Heart left ventricle (tissue), 16 donors: ENCODE measurements around the gene ZFAND3. TPM values are rescaled to one million over a fixed set of nuclear protein-coding genes. Genes with fewer than 3 reads are reported as not detected.

Source experiments
- ATAC-seq, 4 donors: fragments of 200-7000 bp; cut with Tn5 transposase; one replicate each; pipeline ENCODE4 v1.9.1; 2020 to 2022; ENCODE audit warnings: moderate library complexity in 4 of 4, mild to moderate bottlenecking in 3 of 4, moderate number of reproducible peaks in 1 of 4
- DNase-seq, 5 donors: peaks; one replicate each; pipeline ENCODE4 v3.0.0-alpha.2; 2020
- H3K27ac ChIP-seq, 12 donors: fragments of 200-600 bp; sonication (generic) in 4 of 12; one replicate each; pipeline versions ENCODE4 v1.5.0 to v1.8.0; 2016 to 2022; ENCODE audit warnings: mild to moderate bottlenecking in 2 of 12
- H3K27me3 ChIP-seq, 9 donors: fragments of 200-600 bp; sonication (generic) in 2 of 9; one replicate each; pipeline versions ENCODE4 v1.5.1 to v1.8.0; 2016 to 2022; ENCODE audit warnings: mild to moderate bottlenecking in 3 of 9
- H3K36me3 ChIP-seq, 9 donors: fragments of 200-600 bp; sonication (generic) in 2 of 9; one replicate each; pipeline versions ENCODE4 v1.5.0 to v1.8.0; 2018 to 2022; ENCODE audit warnings: mild to moderate bottlenecking in 2 of 9
- H3K4me1 ChIP-seq, 12 donors: fragments of 200-600 bp; sonication (generic) in 4 of 12; one replicate each; pipeline versions ENCODE4 v1.5.0 to v1.8.0; 2016 to 2022; ENCODE audit warnings: mild to moderate bottlenecking in 3 of 12
- H3K4me3 ChIP-seq, 12 donors: fragments of 200-600 bp; sonication (generic) in 4 of 12; one replicate each; pipeline versions ENCODE4 v1.5.0 to v1.8.0; 2017 to 2022; ENCODE audit warnings: mild to moderate bottlenecking in 9 of 12, moderate library complexity in 4 of 12
- H3K9me3 ChIP-seq, 12 donors: fragments of 200-600 bp; sonication (generic) in 4 of 12; one replicate each; pipeline versions ENCODE4 v1.5.0 to v1.8.0; 2016 to 2022; ENCODE audit warnings: mild to moderate bottlenecking in 1 of 12
- CTCF ChIP-seq, 12 donors: fragments of 200-600 bp; sonication (generic) in 4 of 12; IDR thresholded peaks; one replicate each; pipeline versions ENCODE4 v1.5.0 to v1.8.0; 2018 to 2022; ENCODE audit warnings: antibody characterized with exemption in 12 of 12, mild to moderate bottlenecking in 5 of 12
- POLR2A ChIP-seq, 2 donors: fragments of 450-650 bp; IDR thresholded peaks; one replicate each; pipeline ENCODE4 v1.6.1; 2017; ENCODE audit warnings: antibody characterized with exemption in 2 of 2, mild to moderate bottlenecking in 2 of 2, moderate library complexity in 2 of 2
- WGBS, 4 donors: extraction: QIAGEN DNeasy Blood & Tissue Kit in 2 of 4; methylation state at CpG; one replicate each; pipeline versions ENCODE4 v1.1.5 to v1.1.7; 2013 to 2018; 5-methylcytosine and 5-hydroxymethylcytosine counted together
- intact Hi-C, 10 donors: fragments of 100-400 bp; cut with DNase I; formaldehyde crosslinking; loops; one replicate each; pipeline versions ENCODE4 v1.11.1 to v1.14.2; 2022
- polyA plus RNA-seq, 2 donors: library from polyadenylated mRNA; stranded (reverse); fragments of 200-250 nt; gene quantifications; one replicate each; pipeline ENCODE4 v1.2.3, GENCODE V29; 2013
- total RNA-seq, 9 donors: library from RNA; depleted of rRNA in 2 of 9; stranded (reverse); fragments of >200 nt in 2 of 9; fragmentation: NEBNext Ultra II Directional in 3 of 9; extraction: Animal tissue kit (Norgen Biotek cat#: 25700) in 3 of 9; gene quantifications; one replicate each; pipeline versions ENCODE4 v1.1.0 to v1.2.4, GENCODE V29; 2016 to 2023
- donor health status: ischemic (EF 13 %, LVEDD 7.1; RV severe dilation, severe dysfunction).
- donor health status: healthy with polysubstance abuse.
- donor health status: DM: no; HTN: yes; CAD: no.
- donor health status: DM: no; HTN: no; CAD: no.
- donor health status: ischemic (EF 25% LVEDD 6.9; RV normal size, moderate dysfunction).
- donor health status: ischemic (EF 25% LVEDD 5.7; RV mildly dilated, moderate dysfunction).
- donor health status: healthy.
- donor health status: DM: yes; HTN: yes; CAD: no.
- donor health status: ischemic (EF 35%, LVEDD 5.7; RV mildly dilated, moderate dysfunction).
- donor health status: nonischemic (EF 11% LVEDD 7.7; RV severe dilation, severe dysfunction).
- donor health status: DM: yes; HTN: yes; CAD: no.
- donor health status: PGD.
- donor health status: ischemic (EF 29% LVEDD 5.4; RV normal size, mild dysfunction).
- donor health status: nonischemic (EF 23%, LVEDD 6.1; RV moderate dilation, normal function).

The ZFAND3 gene
- total and polyA plus RNA-seq, 11 donors: 29.1 to 114 (median 88.2) TPM

- Histone ChIP-seq H3K9me3 (no peaks in the 10 kb centered on the region), H3K4me3 (no peak overlapping the region), H3K27me3 (no peaks in the 10 kb centered on the region), H3K27ac (no peak overlapping the region), H3K4me1 (peaks cover 0 to 35% (median 9%) of the 10 kb centered on the region in 12 donors), H3K36me3 (peaks cover 0 to 7% (median 0%) of the 10 kb centered on the region in 9 donors)
- DNase-seq (no peak), ATAC-seq (no peak)
- TF ChIP-seq CTCF (IDR thresholded peaks at IDR 0.05) (no peak), POLR2A (IDR thresholded peaks at IDR 0.05) (no peak)
- WGBS, 4 donors: 93 to 98% (median 95%) methylated on average over 5 of the region's 5 CpGs
- intact Hi-C loops: no loop called here
Observed at GRCh38 chr6:38144365-38144945, 324.9 kb downstream of the ZFAND3 start.

- peaks cover 0 to 40% (median 14%) of the 10 kb centered on the region in 12 donors for H3K4me1 ChIP-seq
- peaks cover 0 to 7% (median 0%) of the 10 kb centered on the region in 9 donors for H3K36me3 ChIP-seq
- WGBS, 4 donors: 84 to 94% (median 86%) methylated on average over 8 of the region's 8 CpGs
- DNase-seq (no peak), ATAC-seq (no peak)
- H3K27ac ChIP-seq: no peak overlapping the region
- TF ChIP-seq CTCF (IDR thresholded peaks at IDR 0.05): no peak
- no peak for TF ChIP-seq POLR2A (IDR thresholded peaks at IDR 0.05)
- intact Hi-C loops: no loop called here
- H3K9me3 ChIP-seq: no peaks in the 10 kb centered on the region
- no peaks in the 10 kb centered on the region for H3K27me3 ChIP-seq
- no peak overlapping the region for H3K4me3 ChIP-seq
Observed at GRCh38 chr6:38146021-38146733, 326.6 kb downstream of the ZFAND3 start.

- ATAC-seq (no peak), DNase-seq (no peak)
- Histone ChIP-seq H3K4me1 (peaks cover 0 to 40% (median 14%) of the 10 kb centered on the region in 12 donors), H3K36me3 (peaks cover 0 to 9% (median 2%) of the 10 kb centered on the region in 9 donors), H3K27ac (no peak overlapping the region), H3K27me3 (no peaks in the 10 kb centered on the region), H3K4me3 (no peak overlapping the region), H3K9me3 (no peaks in the 10 kb centered on the region)
- no peak for TF ChIP-seq POLR2A (IDR thresholded peaks at IDR 0.05)
- no peak for TF ChIP-seq CTCF (IDR thresholded peaks at IDR 0.05)
- intact Hi-C loops: no loop called here
- 89 to 92% (median 91%) methylated on average over 1 of the region's 1 CpG for WGBS, 4 donors
Observed at GRCh38 chr6:38146734-38147027, 327.2 kb downstream of the ZFAND3 start.

- Histone ChIP-seq H3K36me3 (peaks cover 0 to 29% (median 17%) of the 10 kb centered on the region in 9 donors), H3K9me3 (no peaks in the 10 kb centered on the region), H3K27ac (no peak overlapping the region), H3K27me3 (no peaks in the 10 kb centered on the region), H3K4me3 (no peak overlapping the region), H3K4me1 (peaks cover 0 to 33% (median 12%) of the 10 kb centered on the region in 12 donors)
- 73 to 94% (median 81%) methylated on average over 2 of the region's 2 CpGs for WGBS, 4 donors
- intact Hi-C loops: no loop called here
- DNase-seq (no peak), ATAC-seq (no peak)
- TF ChIP-seq POLR2A (IDR thresholded peaks at IDR 0.05): no peak
- no peak for TF ChIP-seq CTCF (IDR thresholded peaks at IDR 0.05)
Observed at GRCh38 chr6:38148606-38149005, 329.1 kb downstream of the ZFAND3 start.
